Common myeloid progenitor, CD34-positive (primary cell): Measurements from ENCODE around the gene SLC39A1.

Experiments used
- CTCF ChIA-PET: fragments of 350-600 bp; sonication (Branson Sonifier 250); formaldehyde crosslinking; loops from one replicate; lab custom pipeline; 2021; ENCODE audit warnings: antibody characterized with exemption; lab: Charles Lee
- POLR2A ChIA-PET: fragments of 350-600 bp; sonication (Branson Sonifier 250); formaldehyde crosslinking; loops from one replicate; lab custom pipeline; 2021; ENCODE audit warnings: antibody characterized with exemption; lab: Charles Lee
- DNase-seq, 3 donors: peaks; one replicate each; pipeline versions ENCODE4 v3.0.0 to v3.0.0-alpha.2; 2013
- H3K27ac ChIP-seq, 2 experiments: 1 replicate in 1 of 2; 2 replicates in 1 of 2; pipeline ENCODE4 v1.7.0; 2013; ENCODE audit warnings: inconsistent platforms in 2 of 2, low read length in 2 of 2, mild to moderate bottlenecking in 2 of 2, low read depth in 1 of 2, moderate library complexity in 1 of 2; ENCODE audit not compliant: severe bottlenecking in 2 of 2, insufficient read depth in 1 of 2, poor library complexity in 1 of 2
- H3K27me3 ChIP-seq, 5 experiments: replicated peaks in 2 of 5; 1 replicate in 3 of 5; 2 replicates in 2 of 5; pipeline versions ENCODE4 v1.6.1 to v1.7.0; 2013; ENCODE audit warnings: low read length in 4 of 5, mild to moderate bottlenecking in 2 of 5, moderate library complexity in 2 of 5, inconsistent platforms in 1 of 5; ENCODE audit not compliant: insufficient read depth in 5 of 5, control insufficient read depth in 4 of 5
- H3K36me3 ChIP-seq, 4 experiments: 1 replicate in 2 of 4; 2 replicates in 2 of 4; pipeline versions ENCODE4 v1.6.1 to v1.7.0; 2013; ENCODE audit warnings: low read length in 3 of 4, control low read depth in 1 of 4, mild to moderate bottlenecking in 1 of 4; ENCODE audit not compliant: control insufficient read depth in 4 of 4, insufficient read depth in 4 of 4
- H3K4me1 ChIP-seq, 4 experiments: 1 replicate in 3 of 4; 2 replicates in 1 of 4; pipeline versions ENCODE4 v1.6.1 to v1.7.1; 2013; ENCODE audit warnings: low read length in 3 of 4, mild to moderate bottlenecking in 3 of 4, control low read depth in 1 of 4, inconsistent platforms in 1 of 4, moderate library complexity in 1 of 4; ENCODE audit not compliant: control insufficient read depth in 4 of 4, insufficient read depth in 4 of 4; ENCODE audit errors: control extremely low read depth in 1 of 4
- H3K4me3 ChIP-seq, 7 experiments: 1 replicate in 4 of 7; 2 replicates in 3 of 7; pipeline versions ENCODE4 v1.5.1 to v1.7.0; 2013; ENCODE audit warnings: mild to moderate bottlenecking in 7 of 7, low read length in 6 of 7, moderate library complexity in 6 of 7, inconsistent platforms in 2 of 7, low read depth in 2 of 7, control low read depth in 1 of 7; ENCODE audit not compliant: insufficient read depth in 4 of 7, control insufficient read depth in 1 of 7; ENCODE audit errors: extremely low read depth in 1 of 7
- H3K9me3 ChIP-seq, 5 experiments: 1 replicate in 4 of 5; 2 replicates in 1 of 5; pipeline versions ENCODE4 v1.6.1 to v1.7.1; 2013; ENCODE audit warnings: low read length in 4 of 5, mild to moderate bottlenecking in 2 of 5, inconsistent platforms in 1 of 5, low read depth in 1 of 5, moderate library complexity in 1 of 5; ENCODE audit not compliant: control insufficient read depth in 4 of 5, insufficient read depth in 2 of 5; ENCODE audit errors: control extremely low read depth in 1 of 5
- WGBS: methylation state at CpG from one replicate; pipeline ENCODE4 v1.1.5; 2013; ENCODE audit not compliant: insufficient coverage; 5-methylcytosine and 5-hydroxymethylcytosine counted together

The SLC39A1 gene

GRCh38 chr1:153978274-153978909, 15.1 kb upstream of the SLC39A1 start:
- ChIA-PET POLR2A (interaction anchor here (0.6 to 2.7 kb wide), 4 partner anchors 11 to 238 kb away, joined by 3 to 25 read pairs (median 9); partner anchors contain the start of genes CREB3L4, DENND4B and RPS27), CTCF (interaction anchor here (0.6 to 9.1 kb wide), 11 partner anchors 8 to 245 kb away, joined by 3 to 65 read pairs (median 6); partner anchors contain the start of genes CREB3L4, DENND4B, RAB13 and SLC39A1)

GRCh38 chr1:153977250-153978240, 14.2 kb upstream of the SLC39A1 start, which contains the start of gene JTB:
JTB (minus strand) TSS chr1:153977674; CDS start chr1:153977252, 422 bp downstream.
- ChIA-PET POLR2A (interaction anchor here (0.5 to 2.7 kb wide), 7 partner anchors 8 to 1514 kb away, joined by 3 to 25 read pairs (median 6); partner anchors contain the start of genes CREB3L4, DENND4B, RAB13 and RPS27), CTCF (interaction anchor here (0.5 to 9.1 kb wide), 12 partner anchors 9 to 279 kb away, joined by 3 to 65 read pairs (median 5); partner anchors contain the start of genes CREB3L4, DENND4B, RAB13 and SLC39A1)
- WGBS, result 0% methylated on average over 72 of the region's 75 CpGs
- peak within 1 kb of the TSS; percentile 75 to 93 for H3K27ac ChIP-seq
- peaks cover 4 to 35% (median 22%) of the 10 kb centered on the region in 4 experiments for H3K4me1 ChIP-seq
- no peaks in the 10 kb centered on the region for H3K9me3 ChIP-seq
- H3K4me3 ChIP-seq, result peak within 1 kb of the TSS; percentile 80 to 98 (median 88)
- peak; percentile 78 to 91 (median 88) for DNase-seq
- peaks cover 11 to 32% (median 26%) of the 10 kb centered on the region in 4 experiments for H3K36me3 ChIP-seq
- no peaks in the 10 kb centered on the region for H3K27me3 ChIP-seq

More at GRCh38 chr1:153978274-153978909, 15.1 kb upstream of the SLC39A1 start:
- no peaks in the 10 kb centered on the region for H3K27me3 ChIP-seq
- H3K4me3 ChIP-seq, result peak overlapping the region in 6 of 7 experiments; percentile 80 to 98 (median 90)
- peaks cover 4 to 32% (median 20%) of the 10 kb centered on the region in 4 experiments for H3K4me1 ChIP-seq
- peak overlapping the region in 1 of 2 experiments; percentile 93 for H3K27ac ChIP-seq
- no peaks in the 10 kb centered on the region for H3K9me3 ChIP-seq
- whole genome bisulfite sequencing, result 84% methylated on average over 6 of the region's 9 CpGs
- H3K36me3 ChIP-seq, result peaks cover 11 to 26% (median 23%) of the 10 kb centered on the region in 4 experiments
- DNase-seq, result no peak

GRCh38 chr1:153976819-153977249, 13.5 kb upstream of the SLC39A1 start:
- CTCF ChIA-PET, result interaction anchor here (0.5 to 9.1 kb wide), 13 partner anchors 10 to 278 kb away, joined by 3 to 65 read pairs (median 5); partner anchors contain the start of genes CREB3L4, DENND4B, RAB13 and SLC39A1
- 0% methylated on average over 11 of the region's 16 CpGs for WGBS

DNA sequence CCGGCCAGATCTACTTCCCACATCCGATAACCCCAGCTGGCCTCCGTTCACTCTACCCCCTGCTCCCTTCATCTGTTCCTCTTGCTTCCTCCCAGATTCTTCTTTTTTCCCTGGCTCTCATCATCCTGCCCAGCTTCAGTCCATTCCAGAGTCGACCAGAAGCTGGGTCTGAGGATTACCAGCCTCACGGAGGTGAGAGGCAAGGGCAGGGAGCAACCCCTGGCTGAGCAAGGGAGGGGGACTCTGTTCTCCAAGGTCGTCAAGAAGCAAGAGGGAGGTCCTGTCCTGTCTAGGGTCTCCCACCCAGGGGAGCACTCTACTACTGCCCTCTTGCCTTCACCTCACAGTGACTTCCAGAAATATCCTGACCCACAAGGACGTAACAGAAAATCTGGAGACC, 10.2 kb upstream of the SLC39A1 start:
- DNase-seq, result no peak
- peaks cover 11 to 40% (median 24%) of the 10 kb centered on the region in 4 experiments for H3K36me3 ChIP-seq
- POLR2A ChIA-PET, result interaction anchor here (0.9 to 1.0 kb wide), 2 partner anchors 15 to 51 kb away, joined by 3 read pairs; partner anchors contain the start of genes CRTC2 and GATAD2B
- 91% methylated on average over 6 of the region's 7 CpGs for WGBS
- peak overlapping the region in 1 of 2 experiments; percentile 11 for H3K27ac ChIP-seq
- no peak overlapping the region for H3K4me3 ChIP-seq
- H3K4me1 ChIP-seq, result peaks cover 4 to 50% (median 37%) of the 10 kb centered on the region in 4 experiments
- H3K9me3 ChIP-seq, result no peaks in the 10 kb centered on the region
- H3K27me3 ChIP-seq, result no peaks in the 10 kb centered on the region
- CTCF ChIA-PET, result interaction anchor here (1.1 to 9.1 kb wide), 3 partner anchors 13 to 52 kb away, joined by 3 to 65 read pairs (median 9); partner anchors contain the start of genes DENND4B and RAB13

More at GRCh38 chr1:153976819-153977249, 13.5 kb upstream of the SLC39A1 start:
- POLR2A ChIA-PET, result interaction anchor here (0.6 to 2.7 kb wide), 5 partner anchors 9 to 1514 kb away, joined by 3 to 25 read pairs (median 8); partner anchors contain the start of genes CREB3L4, DENND4B, RAB13 and RPS27
- Histone ChIP-seq H3K36me3 (peaks cover 11 to 38% (median 27%) of the 10 kb centered on the region in 4 experiments), H3K27me3 (no peaks in the 10 kb centered on the region), H3K9me3 (no peaks in the 10 kb centered on the region), H3K4me1 (peaks cover 4 to 37% (median 28%) of the 10 kb centered on the region in 4 experiments), H3K4me3 (peak overlapping the region; percentile 80 to 98 (median 88)), H3K27ac (peak overlapping the region; percentile 75 to 93)
- no peak for DNase-seq

DNA sequence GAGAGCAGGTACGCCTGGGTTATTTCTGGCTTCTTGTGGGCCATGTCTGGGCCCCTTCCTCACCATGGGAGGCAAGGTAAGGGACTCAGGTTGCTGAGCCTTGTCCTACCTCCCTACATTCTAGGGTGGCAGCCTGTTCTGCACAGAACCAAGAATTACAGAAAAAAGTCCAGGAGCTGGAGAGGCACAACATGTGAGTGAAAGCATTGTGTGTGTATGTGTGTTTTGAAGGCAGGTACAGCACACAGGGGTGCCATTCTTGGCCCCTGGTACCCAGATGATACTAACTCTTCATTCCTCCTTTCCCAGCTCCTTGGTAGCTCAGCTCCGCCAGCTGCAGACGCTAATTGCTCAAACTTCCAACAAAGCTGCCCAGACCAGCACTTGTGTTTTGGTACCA, 9.7 kb upstream of the SLC39A1 start:
- ChIA-PET POLR2A (interaction anchor here (0.9 to 1.0 kb wide), 2 partner anchors 15 to 50 kb away, joined by 3 read pairs; partner anchors contain the start of genes CRTC2 and GATAD2B), CTCF (interaction anchor here (0.9 to 9.1 kb wide), 5 partner anchors 13 to 146 kb away, joined by 3 to 65 read pairs (median 3); partner anchors contain the start of genes DENND4B and RAB13)
- DNase-seq, result no peak
- Histone ChIP-seq H3K27me3 (no peaks in the 10 kb centered on the region), H3K4me3 (no peak overlapping the region), H3K27ac (no peak overlapping the region), H3K36me3 (peaks cover 11 to 40% (median 24%) of the 10 kb centered on the region in 4 experiments), H3K9me3 (no peaks in the 10 kb centered on the region), H3K4me1 (peaks cover 1 to 50% (median 39%) of the 10 kb centered on the region in 4 experiments)
- WGBS, result 86% methylated on average over 1 of the region's 3 CpGs

- Histone ChIP-seq H3K9me3 (no peaks in the 10 kb centered on the region), H3K4me1 (peaks cover 4 to 45% (median 33%) of the 10 kb centered on the region in 4 experiments), H3K36me3 (peaks cover 11 to 33% (median 22%) of the 10 kb centered on the region in 4 experiments), H3K27me3 (no peaks in the 10 kb centered on the region), H3K4me3 (no peak overlapping the region), H3K27ac (no peak overlapping the region)
- WGBS, result 95% methylated on average over 2 of the region's 2 CpGs
- POLR2A ChIA-PET, result no interaction called here
- CTCF ChIA-PET, result interaction anchor here (9.1 kb wide), 1 partner anchor 16 kb away, joined by 65 read pairs; the partner anchor contains the start of gene RAB13
- DNase-seq, result no peak
Measured at GRCh38 chr1:153970346-153970745, 7.0 kb upstream of the SLC39A1 start.
